Uterus (tissue), 4 donors: Measurements from ENCODE around the gene MYO18B. TPM values are rescaled to one million over a fixed set of nuclear protein-coding genes. Genes with fewer than 3 reads are reported as not detected.

Experiments
- DNase-seq, 2 donors: peaks; one replicate each; pipeline ENCODE4 v3.0.0-alpha.2; 2019 to 2020
- H3K27ac ChIP-seq, 2 donors: fragments of 200-600 bp; sonication (generic); 1 replicate in 1 of 2; 2 replicates in 1 of 2; pipeline ENCODE4 v1.5.1; 2016 to 2018
- H3K27me3 ChIP-seq, 2 donors: fragments of 200-600 bp; sonication (generic); one replicate each; pipeline ENCODE4 v1.5.1; 2018 to 2019; ENCODE audit warnings: control low read depth in 1 of 2
- H3K36me3 ChIP-seq, 2 donors: fragments of 200-600 bp; sonication (generic); one replicate each; pipeline ENCODE4 v1.5.1; 2019; ENCODE audit warnings: control low read depth in 1 of 2
- H3K4me1 ChIP-seq, 2 donors: fragments of 200-600 bp; sonication (generic); one replicate each; pipeline ENCODE4 v1.5.1; 2018 to 2019; ENCODE audit warnings: control low read depth in 1 of 2
- H3K4me3 ChIP-seq, 2 donors: fragments of 200-600 bp; sonication (generic); 1 replicate in 1 of 2; 2 replicates in 1 of 2; pipeline ENCODE4 v1.5.1; 2018 to 2019; ENCODE audit warnings: mild to moderate bottlenecking in 1 of 2
- H3K9me3 ChIP-seq, 2 donors: fragments of 200-600 bp; sonication (generic); one replicate each; pipeline ENCODE4 v1.5.1; 2019; ENCODE audit warnings: control low read depth in 1 of 2
- POLR2A ChIP-seq, 2 donors: fragments of 450-650 bp; IDR thresholded peaks; one replicate each; pipeline ENCODE4 v1.6.1; 2016; ENCODE audit warnings: antibody characterized with exemption in 2 of 2, mild to moderate bottlenecking in 1 of 2, moderate library complexity in 1 of 2
- intact Hi-C: fragments of 100-400 bp; cut with DNase I; formaldehyde crosslinking; loops from one replicate; pipeline ENCODE4 v1.15.1; 2023; ENCODE audit warnings: low total_unique reads
- total RNA-seq, 4 donors: library from RNA; depleted of rRNA in 3 of 4; stranded (reverse); fragments of >200 nt in 3 of 4; gene quantifications; one replicate each; pipeline versions ENCODE4 v1.1.0 to v1.2.4, GENCODE V29; 2014 to 2023
- TF ChIP-seq, protein P1 (sequence below), 4 experiments: fragments of 200-600 bp in 2 of 4; fragments of 450-650 bp in 2 of 4; sonication (generic) in 2 of 4; IDR thresholded peaks; one replicate each; pipeline ENCODE4 v1.5.1; 2016 to 2019; ENCODE audit warnings: antibody characterized with exemption in 4 of 4, mild to moderate bottlenecking in 2 of 4, moderate library complexity in 1 of 4
- donor health status: DM: yes; HTN: yes; CAD: no.

The MYO18B gene
- total RNA-seq, 4 donors from 2014 or later: 0.41 to 0.43 TPM; not detected in 2

DNA sequence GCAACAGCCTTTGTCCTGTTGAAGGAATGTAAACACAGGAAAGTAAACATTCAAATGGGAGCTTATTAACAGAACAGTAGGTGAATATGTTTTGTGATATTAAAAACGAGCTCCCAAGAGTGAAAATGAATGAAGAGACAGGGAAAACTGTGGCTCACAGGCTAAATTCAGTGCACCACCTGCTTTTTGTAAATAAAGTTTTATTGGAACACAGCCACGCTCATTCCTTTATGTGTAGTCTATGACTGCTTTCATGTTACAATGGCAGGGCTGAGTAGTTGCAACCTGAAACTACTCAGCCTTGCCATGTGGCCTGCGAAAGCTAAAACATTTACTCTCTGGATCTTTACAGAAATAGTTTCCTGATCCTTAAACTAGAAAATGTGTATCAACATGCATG, 136.9 kb downstream of the MYO18B start:
- TF ChIP-seq, protein P1, sequence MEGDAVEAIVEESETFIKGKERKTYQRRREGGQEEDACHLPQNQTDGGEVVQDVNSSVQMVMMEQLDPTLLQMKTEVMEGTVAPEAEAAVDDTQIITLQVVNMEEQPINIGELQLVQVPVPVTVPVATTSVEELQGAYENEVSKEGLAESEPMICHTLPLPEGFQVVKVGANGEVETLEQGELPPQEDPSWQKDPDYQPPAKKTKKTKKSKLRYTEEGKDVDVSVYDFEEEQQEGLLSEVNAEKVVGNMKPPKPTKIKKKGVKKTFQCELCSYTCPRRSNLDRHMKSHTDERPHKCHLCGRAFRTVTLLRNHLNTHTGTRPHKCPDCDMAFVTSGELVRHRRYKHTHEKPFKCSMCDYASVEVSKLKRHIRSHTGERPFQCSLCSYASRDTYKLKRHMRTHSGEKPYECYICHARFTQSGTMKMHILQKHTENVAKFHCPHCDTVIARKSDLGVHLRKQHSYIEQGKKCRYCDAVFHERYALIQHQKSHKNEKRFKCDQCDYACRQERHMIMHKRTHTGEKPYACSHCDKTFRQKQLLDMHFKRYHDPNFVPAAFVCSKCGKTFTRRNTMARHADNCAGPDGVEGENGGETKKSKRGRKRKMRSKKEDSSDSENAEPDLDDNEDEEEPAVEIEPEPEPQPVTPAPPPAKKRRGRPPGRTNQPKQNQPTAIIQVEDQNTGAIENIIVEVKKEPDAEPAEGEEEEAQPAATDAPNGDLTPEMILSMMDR (IDR thresholded peaks at IDR 0.05): no peak
- TF ChIP-seq POLR2A (IDR thresholded peaks at IDR 0.05): no peak
- no peaks in the 10 kb centered on the region for H3K4me1 ChIP-seq
- H3K27ac ChIP-seq: no peak overlapping the region
- intact Hi-C loops: no loop called here
- H3K4me3 ChIP-seq: no peak overlapping the region
- no peak for DNase-seq
- H3K27me3 ChIP-seq: no peaks in the 10 kb centered on the region
- H3K9me3 ChIP-seq: no peaks in the 10 kb centered on the region
- H3K36me3 ChIP-seq: no peaks in the 10 kb centered on the region

DNA sequence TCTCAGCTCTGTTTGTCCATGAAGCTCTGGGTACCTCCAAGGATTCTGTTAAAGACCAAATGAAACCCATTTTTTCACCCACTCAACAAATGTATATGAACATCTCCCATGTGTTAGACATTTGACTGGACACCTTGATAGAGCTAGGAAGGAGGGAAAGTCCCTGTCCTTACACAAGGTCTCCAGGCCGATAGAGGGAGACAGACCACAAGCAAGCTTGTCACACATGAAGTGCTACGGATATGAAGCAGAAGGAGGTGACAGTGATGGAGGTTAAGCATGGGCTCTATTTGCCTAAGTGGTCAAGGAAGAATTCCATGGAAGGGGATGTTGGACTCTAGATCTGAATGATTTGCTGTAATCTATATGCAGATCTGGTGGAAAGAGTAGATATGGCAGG, 138.5 kb downstream of the MYO18B start:
- no peak overlapping the region for H3K4me3 ChIP-seq
- no peaks in the 10 kb centered on the region for H3K4me1 ChIP-seq
- H3K36me3 ChIP-seq: no peaks in the 10 kb centered on the region
- H3K9me3 ChIP-seq: no peaks in the 10 kb centered on the region
- no peak overlapping the region for H3K27ac ChIP-seq
- TF ChIP-seq, protein P1 (IDR thresholded peaks at IDR 0.05): no peak
- TF ChIP-seq POLR2A (IDR thresholded peaks at IDR 0.05): no peak
- intact Hi-C loops: no loop called here
- no peaks in the 10 kb centered on the region for H3K27me3 ChIP-seq
- DNase-seq: no peak

DNA sequence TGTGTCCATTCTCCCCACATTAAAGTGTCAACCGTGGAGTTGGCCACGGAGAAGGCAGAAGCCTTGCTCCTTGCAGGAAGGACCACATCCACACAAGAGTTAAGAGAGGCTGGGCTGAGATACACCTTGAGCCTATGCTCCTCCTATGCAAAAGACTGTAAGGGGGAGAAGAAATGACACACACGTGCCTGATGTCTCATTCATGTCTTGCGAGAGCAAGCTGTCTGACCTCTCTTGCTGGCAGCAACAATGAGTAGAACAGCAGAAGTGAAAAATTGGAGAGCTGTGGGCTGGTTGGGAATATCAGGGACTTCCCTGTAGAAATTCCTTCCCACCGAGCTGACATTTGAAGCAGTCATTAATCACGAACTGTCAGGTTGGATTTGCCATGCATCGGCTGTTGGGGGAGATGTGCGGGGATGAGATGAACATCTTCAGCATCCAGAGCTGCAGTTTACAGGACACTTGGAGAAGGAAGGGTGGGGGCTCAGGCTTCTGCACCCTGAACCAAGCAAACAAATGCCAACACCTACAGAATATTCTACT, 139.3 kb downstream of the MYO18B start:
- H3K4me1 ChIP-seq: no peaks in the 10 kb centered on the region
- TF ChIP-seq, protein P1 (IDR thresholded peaks at IDR 0.05): no peak
- no peak for TF ChIP-seq POLR2A (IDR thresholded peaks at IDR 0.05)
- no peaks in the 10 kb centered on the region for H3K36me3 ChIP-seq
- H3K27ac ChIP-seq: no peak overlapping the region
- no peak for DNase-seq
- no peaks in the 10 kb centered on the region for H3K27me3 ChIP-seq
- intact Hi-C loops: no loop called here
- H3K9me3 ChIP-seq: no peaks in the 10 kb centered on the region
- H3K4me3 ChIP-seq: no peak overlapping the region

- intact Hi-C loops: no loop called here
- Histone ChIP-seq H3K4me1 (no peaks in the 10 kb centered on the region), H3K27ac (no peak overlapping the region), H3K27me3 (no peaks in the 10 kb centered on the region), H3K36me3 (no peaks in the 10 kb centered on the region), H3K4me3 (no peak overlapping the region), H3K9me3 (no peaks in the 10 kb centered on the region)
- no peak for DNase-seq
- no peak for TF ChIP-seq POLR2A (IDR thresholded peaks at IDR 0.05)
- TF ChIP-seq, protein P1 (IDR thresholded peaks at IDR 0.05): no peak
Measured at GRCh38 chr22:25882360-25882759, 140.4 kb downstream of the MYO18B start.

DNA sequence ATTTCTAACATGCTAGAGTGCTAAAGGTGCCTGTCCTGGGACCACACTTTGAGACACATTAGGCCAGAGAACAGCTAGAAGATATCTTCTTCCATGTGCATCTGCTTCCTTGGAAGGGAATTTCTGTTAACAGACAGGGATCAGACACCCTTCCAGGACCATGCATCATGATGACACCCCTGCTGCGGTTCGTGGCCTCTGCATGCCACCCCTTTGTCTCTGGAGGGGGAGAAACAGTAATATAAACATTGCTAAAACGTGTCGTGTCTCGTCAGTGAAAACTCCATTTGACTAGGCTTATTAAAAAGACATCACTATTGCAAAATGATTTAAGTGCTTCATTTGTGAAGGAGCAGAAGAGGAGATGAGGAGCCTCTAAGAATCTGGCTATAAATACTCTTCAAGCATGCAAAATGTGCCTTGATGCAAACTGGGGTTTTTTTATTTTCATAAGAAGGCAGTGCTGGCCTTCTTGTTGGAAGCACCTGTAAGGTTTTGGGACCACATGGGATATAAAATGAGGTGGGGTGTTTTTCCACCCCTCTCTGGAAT, 141.6 kb downstream of the MYO18B start:
- no peak for TF ChIP-seq POLR2A (IDR thresholded peaks at IDR 0.05)
- TF ChIP-seq, protein P1 (IDR thresholded peaks at IDR 0.05): no peak
- H3K27ac ChIP-seq: no peak overlapping the region
- no peak overlapping the region for H3K4me3 ChIP-seq
- no peaks in the 10 kb centered on the region for H3K36me3 ChIP-seq
- no peaks in the 10 kb centered on the region for H3K4me1 ChIP-seq
- intact Hi-C loops: no loop called here
- DNase-seq: no peak
- H3K9me3 ChIP-seq: no peaks in the 10 kb centered on the region
- H3K27me3 ChIP-seq: no peaks in the 10 kb centered on the region
